Suprapubic skin (tissue), 4 donors: ENCODE measurements around the gene FHOD3.

Experiments
- EP300 ChIP-seq: sonication (generic); formaldehyde crosslinking; IDR thresholded peaks from one replicate; pipeline ENCODE4 v1.6.1; 2017; ENCODE audit warnings: antibody characterized with exemption
- POLR2A ChIP-seq, 2 donors: fragments of 450-650 bp; IDR thresholded peaks; one replicate each; pipeline ENCODE4 v1.6.1; 2017; ENCODE audit warnings: antibody characterized with exemption in 2 of 2, mild to moderate bottlenecking in 2 of 2, moderate library complexity in 2 of 2
- POLR2AphosphoS5 ChIP-seq, 3 donors: sonication (generic); formaldehyde crosslinking; IDR thresholded peaks; one replicate each; pipeline ENCODE4 v1.6.1; 2017; ENCODE audit warnings: antibody characterized with exemption in 3 of 3
- TF ChIP-seq, protein P1 (sequence below), 2 donors: fragments of 200-600 bp in 1 of 2; fragments of 450-650 bp in 1 of 2; sonication (generic) in 1 of 2; IDR thresholded peaks; one replicate each; pipeline ENCODE4 v1.5.1; 2016 to 2019; ENCODE audit warnings: antibody characterized with exemption in 2 of 2, mild to moderate bottlenecking in 1 of 2, moderate library complexity in 1 of 2

DNA sequence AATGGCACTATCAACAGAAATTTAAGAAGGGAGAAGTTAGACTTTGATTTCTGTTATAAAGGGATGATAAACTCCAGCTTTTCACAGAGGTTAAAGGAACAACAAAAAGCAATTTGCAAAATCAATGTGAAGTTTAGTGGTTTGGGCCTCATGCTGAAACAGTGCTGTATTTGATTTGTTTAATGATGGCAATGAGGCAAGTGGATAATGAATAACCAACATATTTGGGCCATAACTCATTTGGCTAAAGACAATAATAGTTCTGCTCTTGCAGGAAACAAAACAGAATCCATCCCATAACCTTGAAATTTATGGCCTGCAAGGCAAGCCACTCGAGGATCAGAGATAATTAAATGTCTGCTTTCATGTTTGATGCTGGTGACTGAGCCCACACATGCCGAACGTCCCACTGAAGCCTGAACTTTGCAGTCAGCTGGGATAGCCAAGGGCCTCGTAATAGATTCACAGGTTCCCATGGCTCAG is 474.8 kb downstream of the FHOD3 start:
- TF ChIP-seq POLR2AphosphoS5 (IDR thresholded peaks at IDR 0.05) (no peak), POLR2A (IDR thresholded peaks at IDR 0.05) (no peak), EP300 (no peak)
- TF ChIP-seq, protein P1, sequence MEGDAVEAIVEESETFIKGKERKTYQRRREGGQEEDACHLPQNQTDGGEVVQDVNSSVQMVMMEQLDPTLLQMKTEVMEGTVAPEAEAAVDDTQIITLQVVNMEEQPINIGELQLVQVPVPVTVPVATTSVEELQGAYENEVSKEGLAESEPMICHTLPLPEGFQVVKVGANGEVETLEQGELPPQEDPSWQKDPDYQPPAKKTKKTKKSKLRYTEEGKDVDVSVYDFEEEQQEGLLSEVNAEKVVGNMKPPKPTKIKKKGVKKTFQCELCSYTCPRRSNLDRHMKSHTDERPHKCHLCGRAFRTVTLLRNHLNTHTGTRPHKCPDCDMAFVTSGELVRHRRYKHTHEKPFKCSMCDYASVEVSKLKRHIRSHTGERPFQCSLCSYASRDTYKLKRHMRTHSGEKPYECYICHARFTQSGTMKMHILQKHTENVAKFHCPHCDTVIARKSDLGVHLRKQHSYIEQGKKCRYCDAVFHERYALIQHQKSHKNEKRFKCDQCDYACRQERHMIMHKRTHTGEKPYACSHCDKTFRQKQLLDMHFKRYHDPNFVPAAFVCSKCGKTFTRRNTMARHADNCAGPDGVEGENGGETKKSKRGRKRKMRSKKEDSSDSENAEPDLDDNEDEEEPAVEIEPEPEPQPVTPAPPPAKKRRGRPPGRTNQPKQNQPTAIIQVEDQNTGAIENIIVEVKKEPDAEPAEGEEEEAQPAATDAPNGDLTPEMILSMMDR (IDR thresholded peaks at IDR 0.05): no peak
